Measurements from ENCODE around the gene ZNF580. TPM values are rescaled to one million over a fixed set of nuclear protein-coding genes. Genes with fewer than 3 reads are reported as not detected.
A peak's percentile ranks its signal among the peaks of the same experiment; 100 is the strongest.

Gene ZNF580, protein sequence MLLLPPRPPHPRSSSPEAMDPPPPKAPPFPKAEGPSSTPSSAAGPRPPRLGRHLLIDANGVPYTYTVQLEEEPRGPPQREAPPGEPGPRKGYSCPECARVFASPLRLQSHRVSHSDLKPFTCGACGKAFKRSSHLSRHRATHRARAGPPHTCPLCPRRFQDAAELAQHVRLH
- total RNA-seq: 6.1 and 10.1 TPM in 2 replicates
- 53.8 and 71.5 TPM in 2 replicates for polyA plus RNA-seq

DNA sequence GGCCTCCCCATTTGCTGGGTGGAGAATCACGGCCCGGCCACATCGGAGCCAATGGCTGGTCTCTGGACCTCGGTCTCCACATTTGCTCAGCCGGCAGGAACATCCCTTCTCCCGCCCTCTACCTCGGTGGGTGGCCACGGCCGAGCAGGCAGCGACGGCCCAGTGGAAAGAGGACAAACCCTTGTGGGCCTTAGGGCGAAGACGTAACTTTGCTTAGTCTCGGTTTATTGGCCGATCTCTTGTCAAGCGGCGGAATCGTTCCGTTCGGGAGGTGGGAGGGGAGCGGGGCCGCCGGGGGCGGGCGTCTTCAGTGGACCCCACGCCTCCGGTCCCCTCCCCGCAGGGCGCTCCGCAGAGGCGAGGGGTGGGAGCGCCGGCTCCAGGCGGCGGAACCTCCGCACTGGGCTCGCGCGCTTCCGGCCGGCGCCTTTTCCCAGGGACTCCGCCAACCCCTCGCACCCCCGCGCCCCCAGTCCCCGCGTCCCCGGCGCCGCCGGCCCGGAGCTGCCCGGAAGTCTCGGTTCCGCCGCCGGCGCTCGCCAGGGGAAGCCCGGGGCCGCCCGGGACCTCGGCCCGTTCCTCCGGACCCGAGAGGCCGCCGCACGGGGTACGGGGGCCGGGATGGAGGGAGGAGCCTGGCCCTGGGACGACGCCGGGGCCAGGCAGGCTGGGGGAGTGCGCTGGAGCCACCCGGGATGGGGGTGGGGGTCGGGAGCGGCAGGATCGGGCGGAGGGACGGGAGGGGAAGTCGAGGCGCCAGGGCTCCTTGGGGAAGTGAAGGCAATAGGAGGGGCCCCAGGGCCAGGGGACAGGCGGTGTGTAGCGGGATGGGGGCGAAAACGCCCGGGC lies at the start of gene ZNF580:
ZNF580 (plus strand) TSS at position 426 of the 849 bp plus-strand sequence. CDS start 1,507 bp downstream, outside the sequence.
- Histone ChIP-seq H2AFZ (peak within 1 kb of the TSS; percentile 73), H3K79me2 (peaks cover 79% of the 10 kb centered on the region)
- DNase-seq (ENCODE audit: low spot score): peak; percentile 83

DNA sequence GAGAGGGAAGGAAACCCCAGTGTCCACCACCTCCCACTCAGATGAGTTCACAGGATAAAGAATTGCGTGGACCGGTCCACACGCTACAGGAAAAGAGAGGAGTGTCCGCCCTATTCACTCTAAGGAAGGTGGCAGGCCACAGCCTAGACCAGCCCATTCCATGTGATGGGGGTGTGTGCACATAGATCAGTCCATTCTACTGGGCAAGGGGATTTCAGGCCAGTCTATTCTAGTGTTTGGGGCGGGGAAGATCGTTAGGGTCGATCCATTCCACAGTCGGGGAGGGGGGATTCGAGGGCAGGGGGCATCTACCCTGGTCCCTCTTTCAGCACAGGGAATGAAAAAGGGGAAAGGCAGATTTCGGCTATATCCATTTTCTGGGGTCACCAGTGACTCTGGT lies 49.2 kb upstream of the ZNF580 start:
- no peaks in the 10 kb centered on the region for H3K9me2 ChIP-seq (replicated peaks; ENCODE audit: insufficient read depth)
- H3K4me2 ChIP-seq: no peak overlapping the region
- TF ChIP-seq, protein P1, sequence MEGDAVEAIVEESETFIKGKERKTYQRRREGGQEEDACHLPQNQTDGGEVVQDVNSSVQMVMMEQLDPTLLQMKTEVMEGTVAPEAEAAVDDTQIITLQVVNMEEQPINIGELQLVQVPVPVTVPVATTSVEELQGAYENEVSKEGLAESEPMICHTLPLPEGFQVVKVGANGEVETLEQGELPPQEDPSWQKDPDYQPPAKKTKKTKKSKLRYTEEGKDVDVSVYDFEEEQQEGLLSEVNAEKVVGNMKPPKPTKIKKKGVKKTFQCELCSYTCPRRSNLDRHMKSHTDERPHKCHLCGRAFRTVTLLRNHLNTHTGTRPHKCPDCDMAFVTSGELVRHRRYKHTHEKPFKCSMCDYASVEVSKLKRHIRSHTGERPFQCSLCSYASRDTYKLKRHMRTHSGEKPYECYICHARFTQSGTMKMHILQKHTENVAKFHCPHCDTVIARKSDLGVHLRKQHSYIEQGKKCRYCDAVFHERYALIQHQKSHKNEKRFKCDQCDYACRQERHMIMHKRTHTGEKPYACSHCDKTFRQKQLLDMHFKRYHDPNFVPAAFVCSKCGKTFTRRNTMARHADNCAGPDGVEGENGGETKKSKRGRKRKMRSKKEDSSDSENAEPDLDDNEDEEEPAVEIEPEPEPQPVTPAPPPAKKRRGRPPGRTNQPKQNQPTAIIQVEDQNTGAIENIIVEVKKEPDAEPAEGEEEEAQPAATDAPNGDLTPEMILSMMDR (IDR thresholded peaks at IDR 0.05; ENCODE audit: poor library complexity): no peak
- TF ChIP-seq EZH2 (IDR thresholded peaks at IDR 0.05; ENCODE audit: borderline replicate concordance) (no peak), EZH2phosphoT487 (IDR thresholded peaks at IDR 0.05; ENCODE audit: low read depth, severe bottlenecking, unreplicated experiment) (no peak)
- H3K36me3 ChIP-seq (replicated peaks; ENCODE audit: insufficient read depth, low read depth): no peaks in the 10 kb centered on the region
- no peaks in the 10 kb centered on the region for H3K9me3 ChIP-seq (ENCODE audit: low read depth)
- no peak for DNase-seq (ENCODE audit: low spot score)
- H3K27ac ChIP-seq: no peak overlapping the region
- no peak overlapping the region for H2AFZ ChIP-seq
- no peak overlapping the region for H3K4me3 ChIP-seq
- H3K79me2 ChIP-seq: no peaks in the 10 kb centered on the region
- WGBS (ENCODE audit: low lambda C conversion rate, missing lambda C conversion rate): 96% methylated on average over 10 of the region's 10 CpGs
- peaks cover 3% of the 10 kb centered on the region for H3K4me1 ChIP-seq (ENCODE audit: insufficient read depth)
- H3K27me3 ChIP-seq: no peaks in the 10 kb centered on the region
- H4K20me1 ChIP-seq (ENCODE audit: insufficient read depth, poor library complexity, severe bottlenecking): no peaks in the 10 kb centered on the region

More for the DNA sequence above, at the start of gene ZNF580:
- Histone ChIP-seq H3K4me1 (ENCODE audit: insufficient read depth) (peaks cover 17% of the 10 kb centered on the region), H3K9me3 (ENCODE audit: low read depth) (no peaks in the 10 kb centered on the region), H4K20me1 (ENCODE audit: insufficient read depth, poor library complexity, severe bottlenecking) (no peaks in the 10 kb centered on the region), H3K27me3 (no peaks in the 10 kb centered on the region), H3K36me3 (replicated peaks; ENCODE audit: insufficient read depth, low read depth) (no peaks in the 10 kb centered on the region), H3K9me2 (replicated peaks; ENCODE audit: insufficient read depth) (no peaks in the 10 kb centered on the region), H3K27ac (peak within 1 kb of the TSS; percentile 98), H3K4me3 (peak within 1 kb of the TSS; percentile 99), H3K4me2 (peak within 1 kb of the TSS; percentile 92)
- no peak for TF ChIP-seq EZH2phosphoT487 (IDR thresholded peaks at IDR 0.05; ENCODE audit: low read depth, severe bottlenecking, unreplicated experiment)
- no peak for TF ChIP-seq EZH2 (IDR thresholded peaks at IDR 0.05; ENCODE audit: borderline replicate concordance)
- TF ChIP-seq, protein P1 (IDR thresholded peaks at IDR 0.05; ENCODE audit: poor library complexity): no peak
- WGBS (ENCODE audit: low lambda C conversion rate, missing lambda C conversion rate): 1% methylated on average over 26 of the region's 89 CpGs

DNA sequence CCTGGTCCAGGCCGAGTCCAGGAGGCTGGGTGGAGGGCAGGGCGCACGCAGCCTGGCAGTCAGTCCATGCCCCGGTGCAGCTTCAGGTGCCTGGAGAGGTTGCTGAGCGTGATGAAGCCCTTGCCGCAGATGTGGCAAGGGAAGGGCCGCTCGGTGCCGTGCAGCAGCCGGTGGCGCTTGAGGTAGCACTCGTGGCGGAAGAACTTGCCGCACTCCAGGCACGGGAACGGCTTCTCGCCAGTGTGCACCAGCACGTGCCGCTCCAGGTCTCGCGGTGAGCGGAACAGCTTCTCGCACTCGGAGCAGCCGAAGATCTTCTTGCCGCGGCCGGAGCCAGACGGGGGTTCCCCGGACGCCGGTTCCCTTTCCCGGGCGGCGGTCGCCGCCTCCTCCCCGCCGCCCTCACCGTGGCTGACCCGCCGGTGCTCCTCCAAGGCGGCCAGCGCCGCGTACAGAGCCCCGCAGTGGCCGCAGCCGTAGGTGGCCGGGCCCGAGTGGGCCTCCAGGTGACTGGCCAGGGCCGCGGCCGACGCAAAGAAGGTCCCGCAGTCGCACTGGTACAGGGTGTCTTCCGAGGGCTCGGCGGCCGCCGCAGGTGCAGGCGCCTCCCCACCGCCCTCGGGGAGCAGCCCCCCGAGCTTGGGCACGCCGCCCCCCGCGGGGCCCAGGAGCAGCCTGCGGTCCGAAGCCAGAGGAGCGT lies 48.3 kb upstream of the ZNF580 start:
- H3K27me3 ChIP-seq: no peaks in the 10 kb centered on the region
- no peaks in the 10 kb centered on the region for H3K9me2 ChIP-seq (replicated peaks; ENCODE audit: insufficient read depth)
- H2AFZ ChIP-seq: no peak overlapping the region
- H3K4me1 ChIP-seq (ENCODE audit: insufficient read depth): no peaks in the 10 kb centered on the region
- no peak for TF ChIP-seq EZH2phosphoT487 (IDR thresholded peaks at IDR 0.05; ENCODE audit: low read depth, severe bottlenecking, unreplicated experiment)
- TF ChIP-seq, protein P1 (IDR thresholded peaks at IDR 0.05; ENCODE audit: poor library complexity): no peak
- no peak for TF ChIP-seq EZH2 (IDR thresholded peaks at IDR 0.05; ENCODE audit: borderline replicate concordance)
- no peaks in the 10 kb centered on the region for H3K9me3 ChIP-seq (ENCODE audit: low read depth)
- H4K20me1 ChIP-seq (ENCODE audit: insufficient read depth, poor library complexity, severe bottlenecking): no peaks in the 10 kb centered on the region
- no peaks in the 10 kb centered on the region for H3K79me2 ChIP-seq
- H3K36me3 ChIP-seq (replicated peaks; ENCODE audit: insufficient read depth, low read depth): no peaks in the 10 kb centered on the region
- no peak overlapping the region for H3K4me3 ChIP-seq
- 97% methylated on average over 23 of the region's 73 CpGs for WGBS (ENCODE audit: low lambda C conversion rate, missing lambda C conversion rate)
- no peak overlapping the region for H3K4me2 ChIP-seq
- no peak overlapping the region for H3K27ac ChIP-seq
- DNase-seq (ENCODE audit: low spot score): no peak
